ENCODE results near the gene IQGAP3.
"Not testable (repeated sequence)": the region's sequence is repeated elsewhere in the genome, so short reads cannot be mapped to it uniquely, and the experiment has no call there.

The IQGAP3 gene

GRCh38 chr1:156592158-156592909 is 20.0 kb upstream of the IQGAP3 start:
- DNase-seq, result no peak

- peak; percentile 70 for DNase-seq
These were observed 19.2 kb upstream of the IQGAP3 start, which contains the start of gene NAXE for GRCh38 chr1:156591432-156592157. Gene NAXE, plus strand, starts transcription at chr1:156591776. Its CDS starts 29 bp downstream, at chr1:156591805.

GRCh38 chr1:156591181-156591431 is 18.7 kb upstream of the IQGAP3 start:
- DNase-seq, result no peak

- DNase-seq, result no peak
These were observed 18.2 kb upstream of the IQGAP3 start for GRCh38 chr1:156590326-156591180.

- DNase-seq, result no peak
These were observed 17.2 kb upstream of the IQGAP3 start for GRCh38 chr1:156589546-156589945.

GRCh38 chr1:156587927-156588326 is 15.6 kb upstream of the IQGAP3 start:
- DNase-seq, result not testable (repeated sequence)

- no peak for DNase-seq
These were observed 14.6 kb upstream of the IQGAP3 start for GRCh38 chr1:156586892-156587477.

GRCh38 chr1:156586323-156586722 is 14.0 kb upstream of the IQGAP3 start:
- DNase-seq, result no peak

- no peak for DNase-seq
These were observed 12.4 kb upstream of the IQGAP3 start for GRCh38 chr1:156584813-156585212.

GRCh38 chr1:156583821-156584622 is 11.7 kb upstream of the IQGAP3 start:
- peak; percentile 83 for DNase-seq

- DNase-seq, result no peak
These were observed 10.1 kb upstream of the IQGAP3 start for GRCh38 chr1:156582388-156583017.

GRCh38 chr1:156581661-156582387 is 9.5 kb upstream of the IQGAP3 start:
- DNase-seq, result no peak

- DNase-seq, result no peak
These were observed 7.1 kb upstream of the IQGAP3 start, which contains the start of gene TTC24 for GRCh38 chr1:156579472-156579871. Gene TTC24, plus strand, starts transcription at chr1:156579723. Its CDS starts 1,642 bp downstream, at chr1:156581365.

GRCh38 chr1:156578055-156578454 is 5.7 kb upstream of the IQGAP3 start:
- DNase-seq, result no peak

- DNase-seq, result no peak
These were observed 5.2 kb upstream of the IQGAP3 start for GRCh38 chr1:156577550-156577949.

GRCh38 chr1:156574039-156574633 is 1.8 kb upstream of the IQGAP3 start:
- no peak for DNase-seq

- no peak for DNase-seq
These were observed 276 bp upstream of the IQGAP3 start for GRCh38 chr1:156572663-156573018.

- no peak for DNase-seq
These were observed 1.0 kb downstream of the IQGAP3 start for GRCh38 chr1:156571261-156571852.

GRCh38 chr1:156566436-156566835 is 5.9 kb downstream of the IQGAP3 start:
- DNase-seq, result no peak

- no peak for DNase-seq
These were observed 6.8 kb downstream of the IQGAP3 start for GRCh38 chr1:156565519-156565918.

Data from stimulated activated CD4-positive, alpha-beta T cell treated with anti-CD3 and anti-CD28 coated beads, Interleukin-4, amount 100 ng/mL, for 24 hours (primary cell).